IMR-90 (cell line): Measurements from ENCODE around the gene UGT1A10. TPM values are rescaled to one million over a fixed set of nuclear protein-coding genes. Genes with fewer than 3 reads are reported as not detected.

Experiments used
- ATAC-seq: fragments of 200-7000 bp; cut with Tn5 transposase; 2 replicates; pipeline ENCODE4 v1.9.1; 2020; ENCODE audit warnings: low read depth, mild to moderate bottlenecking, moderate library complexity
- BruUV-seq: library from RNA; stranded (reverse); fragments of 400-500 nt; replicated peaks from 2 replicates; lab custom pipeline; 2021; lab: Mats Ljungman, UMichigan
- CTCF ChIA-PET: fragments of 300-600 bp; formaldehyde crosslinking; extraction: SDS; loops from one replicate; lab custom pipeline; 2021; ENCODE audit warnings: antibody characterized with exemption; lab: Yijun Ruan, JAX
- POLR2A ChIA-PET: fragments of 300-600 bp; sonication (Branson Sonifier 250); formaldehyde crosslinking; loops from one replicate; lab custom pipeline; 2022; ENCODE audit warnings: antibody characterized with exemption; ENCODE audit not compliant: unreplicated experiment; lab: Charles Lee
- DNase-seq: peaks from one replicate; pipeline ENCODE4 v3.0.0; 2013
- H2AFZ ChIP-seq: replicated peaks from 2 replicates; pipeline ENCODE3; 2013; ENCODE audit warnings: low read length, mild to moderate bottlenecking; ENCODE audit not compliant: poor library complexity
- H2AK5ac ChIP-seq: 2 replicates; pipeline ENCODE4 v1.6.1; 2013; ENCODE audit warnings: low read depth, low read length, inconsistent platforms
- H2AK9ac ChIP-seq: replicated peaks from 2 replicates; pipeline ENCODE3; 2013; ENCODE audit warnings: mild to moderate bottlenecking, low read depth, low read length, moderate library complexity; ENCODE audit not compliant: poor library complexity
- H2BK120ac ChIP-seq: 2 replicates; pipeline ENCODE4 v1.6.1; 2013; ENCODE audit warnings: low read depth, low read length, inconsistent platforms
- H2BK15ac ChIP-seq: 3 replicates; pipeline ENCODE4 v1.6.1; 2013; ENCODE audit warnings: low read depth, low read length, inconsistent platforms
- H2BK20ac ChIP-seq: 2 replicates; pipeline ENCODE4 v1.6.1; 2013; ENCODE audit warnings: low read depth, mild to moderate bottlenecking, inconsistent platforms, low read length, moderate library complexity
- H2BK5ac ChIP-seq: 2 replicates; pipeline ENCODE4 v1.6.1; 2013; ENCODE audit warnings: mild to moderate bottlenecking, low read depth, low read length, inconsistent platforms; ENCODE audit not compliant: poor library complexity, severe bottlenecking
- H3K14ac ChIP-seq: replicated peaks from 2 replicates; pipeline ENCODE4 v1.6.1; 2013; ENCODE audit warnings: low read depth, low read length, inconsistent platforms
- H3K18ac ChIP-seq: 2 replicates; pipeline ENCODE4 v1.6.1; 2013; ENCODE audit warnings: low read depth, low read length, control low read depth
- H3K23ac ChIP-seq: 2 replicates; pipeline ENCODE4 v1.6.1; 2013; ENCODE audit warnings: low read depth, low read length, inconsistent platforms
- H3K27ac ChIP-seq: 2 replicates; pipeline ENCODE4 v1.5.1; 2013; ENCODE audit warnings: mild to moderate bottlenecking, control low read depth, low read length; ENCODE audit not compliant: insufficient read depth
- H3K27me3 ChIP-seq: 2 replicates; pipeline ENCODE4 v1.6.1; 2013; ENCODE audit warnings: low read length; ENCODE audit not compliant: control insufficient read depth, insufficient read depth
- H3K36me3 ChIP-seq: 2 replicates; pipeline ENCODE4 v1.6.1; 2013; ENCODE audit warnings: low read length, mixed read lengths; ENCODE audit not compliant: control insufficient read depth, insufficient read depth
- H3K4ac ChIP-seq: 2 replicates; pipeline ENCODE4 v1.6.1; 2013; ENCODE audit warnings: low read depth, low read length, inconsistent platforms
- H3K4me1 ChIP-seq: 2 replicates; pipeline ENCODE4 v1.6.1; 2013; ENCODE audit warnings: low read length, mixed read lengths; ENCODE audit not compliant: control insufficient read depth, insufficient read depth
- H3K4me2 ChIP-seq: 2 replicates; pipeline ENCODE4 v1.6.1; 2013; ENCODE audit warnings: low read depth, mild to moderate bottlenecking, control low read depth, low read length, moderate library complexity
- H3K4me3 ChIP-seq: 2 replicates; pipeline ENCODE4 v1.5.1; 2013; ENCODE audit warnings: low read depth, mild to moderate bottlenecking, control low read depth, low read length, moderate library complexity; ENCODE audit not compliant: insufficient read depth
- H3K56ac ChIP-seq: 2 replicates; pipeline ENCODE4 v1.6.1; 2013; ENCODE audit warnings: low read length, inconsistent platforms; ENCODE audit not compliant: insufficient read depth; ENCODE audit errors: extremely low read depth
- H3K79me1 ChIP-seq, 2 experiments: 2 replicates each; pipeline ENCODE4 v1.6.1; 2013; ENCODE audit warnings: low read length in 2 of 2, inconsistent platforms in 1 of 2, low read depth in 1 of 2
- H3K9ac ChIP-seq: 2 replicates; pipeline ENCODE4 v1.6.1; 2013; ENCODE audit warnings: low read depth, low read length, control low read depth
- H3K9me1 ChIP-seq: 2 replicates; pipeline ENCODE4 v1.6.1; 2013; ENCODE audit warnings: low read length, inconsistent platforms; ENCODE audit not compliant: insufficient read depth
- H3K9me3 ChIP-seq: 2 replicates; pipeline ENCODE4 v1.6.1; 2013; ENCODE audit warnings: low read length; ENCODE audit not compliant: control insufficient read depth, insufficient read depth
- H4K20me1 ChIP-seq: 2 replicates; pipeline ENCODE4 v1.6.1; 2013; ENCODE audit warnings: low read length, inconsistent platforms; ENCODE audit not compliant: insufficient read depth
- H4K5ac ChIP-seq: 2 replicates; pipeline ENCODE4 v1.6.1; 2013; ENCODE audit warnings: mild to moderate bottlenecking, low read depth, low read length, control low read depth
- H4K8ac ChIP-seq, 2 experiments: 2 replicates each; pipeline ENCODE4 v1.6.1; 2013; ENCODE audit warnings: low read depth in 2 of 2, low read length in 2 of 2, control low read depth in 1 of 2, inconsistent platforms in 1 of 2
- H4K91ac ChIP-seq: 2 replicates; pipeline ENCODE4 v1.6.1; 2013; ENCODE audit warnings: low read depth, low read length, inconsistent platforms; ENCODE audit not compliant: insufficient read depth
- BHLHE40 ChIP-seq: fragments of 150-350 bp; IDR thresholded peaks from 2 replicates; pipeline ENCODE4 v1.6.1; 2016; ENCODE audit warnings: mild to moderate bottlenecking, low read depth, low read length
- CEBPB ChIP-seq: IDR thresholded peaks from 2 replicates; pipeline ENCODE4 v1.6.1; 2012; ENCODE audit warnings: low read depth, low read length, improper control_type of control experiment
- CHD1 ChIP-seq: IDR thresholded peaks from 2 replicates; pipeline ENCODE4 v1.6.1; 2012; ENCODE audit warnings: low read depth, low read length, improper control_type of control experiment
- ELK1 ChIP-seq: fragments of 150-350 bp; IDR thresholded peaks from 2 replicates; pipeline ENCODE4 v1.6.1; 2016; ENCODE audit warnings: low read depth, mild to moderate bottlenecking, low read length, moderate library complexity, borderline replicate concordance
- FOS ChIP-seq: fragments of 150-350 bp; IDR thresholded peaks from 2 replicates; pipeline ENCODE4 v1.6.1; 2016; ENCODE audit warnings: low read depth, low read length
- MAFK ChIP-seq: IDR thresholded peaks from 2 replicates; pipeline ENCODE4 v1.6.1; 2012; ENCODE audit warnings: low read depth, low read length, improper control_type of control experiment
- MAZ ChIP-seq: IDR thresholded peaks from 2 replicates; pipeline ENCODE4 v1.6.1; 2012; ENCODE audit warnings: low read depth, mild to moderate bottlenecking, low read length, improper control_type of control experiment, moderate library complexity, borderline replicate concordance
- MXI1 ChIP-seq: IDR thresholded peaks from 2 replicates; pipeline ENCODE4 v1.6.1; 2012; ENCODE audit warnings: low read depth, mild to moderate bottlenecking, low read length, moderate library complexity, borderline replicate concordance
- NFE2L2 ChIP-seq: fragments of 150-350 bp; IDR thresholded peaks from 2 replicates; pipeline ENCODE4 v1.6.1; 2016; ENCODE audit warnings: low read depth, mild to moderate bottlenecking, low read length
- RAD21 ChIP-seq: IDR thresholded peaks from 2 replicates; pipeline ENCODE4 v1.6.1; 2012; ENCODE audit warnings: low read length, improper control_type of control experiment
- RCOR1 ChIP-seq: IDR thresholded peaks from 2 replicates; pipeline ENCODE4 v1.6.1; 2012; ENCODE audit warnings: mild to moderate bottlenecking, low read length, improper control_type of control experiment; ENCODE audit not compliant: insufficient replicate concordance
- WGBS, 2 experiments: methylation state at CpG; one replicate each; pipeline versions ENCODE4 v1.1.5 to v1.1.7; 2013; ENCODE audit warnings: missing lambda C conversion rate in 2 of 2; ENCODE audit not compliant: insufficient read length in 1 of 2; ENCODE audit errors: extremely low coverage in 2 of 2; 5-methylcytosine and 5-hydroxymethylcytosine counted together
- dilution Hi-C: fragments of 300-500 bp; cut with HindIII; formaldehyde crosslinking; loops from one replicate; pipeline ENCODE4 v1.14.3; 2018; ENCODE audit warnings: low sequenced_read_pairs; ENCODE audit not compliant: unreplicated experiment
- in situ Hi-C: fragments of 300-500 bp; cut with MboI; formaldehyde crosslinking; loops from 3 replicates; pipeline ENCODE4 v1.14.3; 2019; ENCODE audit warnings: low sequenced_read_pairs, inconsistent platforms, mixed read lengths
- intact Hi-C: fragments of 100-400 bp; cut with micrococcal nuclease; formaldehyde crosslinking; loops from 2 replicates; pipeline ENCODE4 v1.10.0; 2022
- polyA plus RNA-seq, 3 experiments: library from polyadenylated mRNA; depleted of rRNA; stranded (reverse); fragments of >200 nt; gene quantifications; 2 replicates each; pipeline ENCODE4 v1.2.3, GENCODE V29; 2012; ENCODE audit warnings: low replicate concordance in 1 of 3
- total RNA-seq: library from RNA; depleted of rRNA; stranded (reverse); fragments of >200 nt; gene quantifications from 2 replicates; pipeline ENCODE4 v1.2.3, GENCODE V29; 2012
- TF ChIP-seq, protein P1 (sequence below): conservative IDR thresholded peaks from 2 replicates; pipeline ENCODE4 v1.5.1; 2012; ENCODE audit warnings: mild to moderate bottlenecking, low read depth, low read length, improper control_type of control experiment

UGT1A10 gene
- total and polyA plus RNA-seq, 2 of the 4 experiments (the other 2 are of a cell fraction), result not detected

GRCh38 chr2:233693963-233694362 lies 57.7 kb downstream of the UGT1A10 start:
- 80% methylated on average over 1 of the region's 6 CpGs; no CpG with 5 or more reads in 1 of the 2 experiments for WGBS, 2 experiments
- Histone ChIP-seq H3K18ac (no peak overlapping the region), H2AK5ac (no peak overlapping the region), H2BK20ac (no peak overlapping the region), H3K4ac (no peak overlapping the region), H3K27ac (no peak overlapping the region), H3K9me3 (no peaks in the 10 kb centered on the region), H2BK15ac (no peak overlapping the region), H2BK120ac (no peak overlapping the region), H3K4me1 (no peaks in the 10 kb centered on the region), H3K4me2 (no peak overlapping the region), H2AK9ac (no peak overlapping the region), H3K9ac (no peak overlapping the region), H3K79me1 (no peaks in the 10 kb centered on the region), H3K9me1 (no peaks in the 10 kb centered on the region), H3K27me3 (peaks cover 2% of the 10 kb centered on the region), H4K20me1 (no peaks in the 10 kb centered on the region), H3K14ac (no peak overlapping the region), H3K56ac (no peak overlapping the region), H4K91ac (no peak overlapping the region), H4K8ac (no peak overlapping the region), H3K36me3 (no peaks in the 10 kb centered on the region), H4K5ac (no peak overlapping the region), H3K4me3 (no peak overlapping the region), H2BK5ac (no peak overlapping the region), H2AFZ (no peak overlapping the region), H3K23ac (no peak overlapping the region)
- BruUV-seq, result no TSS peak
- ATAC-seq (no peak), DNase-seq (no peak)
- in situ Hi-C loops (no loop called here), intact Hi-C loops (no loop called here), dilution Hi-C loops (no loop called here)
- TF ChIP-seq MAFK, result no peak
- no peak for TF ChIP-seq ELK1
- TF ChIP-seq CEBPB, result no peak
- TF ChIP-seq MXI1, result no peak
- no peak for TF ChIP-seq RAD21
- TF ChIP-seq BHLHE40, result no peak
- no peak for TF ChIP-seq FOS
- TF ChIP-seq NFE2L2, result no peak
- TF ChIP-seq, protein P1, sequence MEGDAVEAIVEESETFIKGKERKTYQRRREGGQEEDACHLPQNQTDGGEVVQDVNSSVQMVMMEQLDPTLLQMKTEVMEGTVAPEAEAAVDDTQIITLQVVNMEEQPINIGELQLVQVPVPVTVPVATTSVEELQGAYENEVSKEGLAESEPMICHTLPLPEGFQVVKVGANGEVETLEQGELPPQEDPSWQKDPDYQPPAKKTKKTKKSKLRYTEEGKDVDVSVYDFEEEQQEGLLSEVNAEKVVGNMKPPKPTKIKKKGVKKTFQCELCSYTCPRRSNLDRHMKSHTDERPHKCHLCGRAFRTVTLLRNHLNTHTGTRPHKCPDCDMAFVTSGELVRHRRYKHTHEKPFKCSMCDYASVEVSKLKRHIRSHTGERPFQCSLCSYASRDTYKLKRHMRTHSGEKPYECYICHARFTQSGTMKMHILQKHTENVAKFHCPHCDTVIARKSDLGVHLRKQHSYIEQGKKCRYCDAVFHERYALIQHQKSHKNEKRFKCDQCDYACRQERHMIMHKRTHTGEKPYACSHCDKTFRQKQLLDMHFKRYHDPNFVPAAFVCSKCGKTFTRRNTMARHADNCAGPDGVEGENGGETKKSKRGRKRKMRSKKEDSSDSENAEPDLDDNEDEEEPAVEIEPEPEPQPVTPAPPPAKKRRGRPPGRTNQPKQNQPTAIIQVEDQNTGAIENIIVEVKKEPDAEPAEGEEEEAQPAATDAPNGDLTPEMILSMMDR, result no peak
- TF ChIP-seq RCOR1, result no peak
- TF ChIP-seq CHD1, result no peak
- no peak for TF ChIP-seq MAZ
- CTCF ChIA-PET, result no interaction called here
- POLR2A ChIA-PET, result no interaction called here
